GM18861 (cell line): ENCODE measurements around the gene SORCS2.

Source experiments
- ATAC-seq: cut with Tn5 transposase; IDR thresholded peaks from one replicate; pipeline ENCODE4 v1.9.1; 2021; ENCODE audit not compliant: unreplicated experiment

The SORCS2 gene

DNA sequence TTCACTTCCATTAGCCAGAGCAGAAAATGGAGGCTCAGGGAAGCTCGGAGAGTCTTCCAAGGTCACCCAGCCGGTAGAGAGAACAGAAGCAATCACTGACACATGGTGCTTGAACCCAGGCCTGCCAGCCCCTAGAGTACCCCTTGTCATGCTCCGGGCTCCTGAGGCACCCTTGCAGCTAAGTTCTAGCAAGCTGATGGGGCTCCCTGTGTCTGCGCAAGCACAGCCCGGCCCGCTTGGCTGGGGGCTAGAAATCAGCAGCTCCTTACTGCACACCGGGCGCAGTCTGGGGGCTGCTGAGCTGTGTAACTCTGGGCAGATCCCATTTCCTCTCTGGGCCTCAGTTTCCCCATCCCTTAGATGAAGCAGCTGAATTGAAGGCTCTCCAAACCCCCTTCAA, 344.5 kb downstream of the SORCS2 start:
- ATAC-seq: no peak

DNA sequence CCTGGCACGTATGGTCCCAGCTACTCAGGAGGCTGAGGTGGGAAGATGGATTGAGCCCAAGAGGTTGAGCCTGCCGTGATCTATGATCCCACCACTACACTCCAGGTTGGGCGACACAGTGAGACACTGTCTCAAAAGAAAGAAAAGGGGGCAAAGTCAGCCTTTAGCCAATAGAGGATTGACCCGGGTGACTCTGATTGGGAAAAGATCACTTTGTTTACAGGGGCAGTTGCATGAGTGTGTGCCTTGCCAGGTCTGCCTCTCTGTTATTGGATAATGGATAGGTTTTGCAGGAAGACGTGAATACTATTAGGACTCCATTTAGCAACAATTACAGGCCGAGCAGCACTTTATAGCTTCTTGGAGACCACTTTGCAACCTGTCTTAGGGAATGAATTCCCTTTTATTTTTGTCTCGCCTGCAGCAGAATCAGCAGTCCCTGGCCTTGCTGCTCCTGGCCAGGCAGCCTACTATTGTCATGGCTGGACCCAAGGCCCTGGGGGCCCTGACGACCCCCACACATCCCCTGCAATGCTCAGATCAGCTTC, 345.6 kb downstream of the SORCS2 start:
- ATAC-seq: no peak

GRCh38 chr4:7538518-7538917, 346.2 kb downstream of the SORCS2 start:
- no peak for ATAC-seq

GRCh38 chr4:7539186-7539585, 346.8 kb downstream of the SORCS2 start:
- ATAC-seq: no peak

GRCh38 chr4:7539659-7540058, 347.3 kb downstream of the SORCS2 start:
- ATAC-seq: no peak

DNA sequence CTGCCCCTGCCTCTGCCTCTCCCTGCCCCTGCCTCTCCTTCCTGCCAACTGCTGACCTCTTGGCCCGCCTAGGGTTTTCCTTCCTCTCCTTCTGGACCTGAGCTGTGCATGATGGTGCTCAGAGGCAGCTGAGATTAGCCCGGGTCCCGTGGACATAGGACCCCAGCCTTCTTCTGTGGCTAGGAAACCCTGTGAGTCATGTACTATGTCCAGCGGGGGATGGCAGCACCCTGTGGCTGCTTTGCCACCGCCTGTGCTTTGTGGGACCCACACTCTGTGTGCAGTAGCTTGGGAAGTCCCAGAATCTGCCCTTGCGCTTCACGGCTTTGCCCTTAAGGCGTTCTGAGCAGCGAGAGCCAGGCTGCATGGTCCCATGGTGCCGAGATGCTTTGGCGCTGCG, 347.9 kb downstream of the SORCS2 start:
- no peak for ATAC-seq

- ATAC-seq: no peak
Observed at GRCh38 chr4:7540654-7541413, 348.5 kb downstream of the SORCS2 start.

DNA sequence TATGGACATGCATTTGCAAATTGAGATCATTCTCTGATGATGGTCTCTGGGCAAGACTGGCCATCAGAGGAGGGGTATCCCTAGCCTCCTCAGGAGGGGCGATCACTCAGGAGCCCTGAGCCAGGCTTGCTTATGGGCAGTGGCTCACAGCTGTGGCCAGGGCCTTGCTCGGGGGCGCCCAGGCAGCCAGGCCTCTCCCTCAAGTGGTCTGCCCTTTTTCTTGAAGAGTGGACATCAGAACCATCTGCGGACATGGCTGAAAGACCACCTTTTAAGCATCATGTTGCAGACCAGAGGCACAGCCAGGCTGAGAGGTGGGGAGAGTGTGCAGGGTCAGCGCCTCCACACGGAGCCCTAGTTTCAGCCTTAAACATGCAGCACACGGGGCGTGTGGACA, 349.1 kb downstream of the SORCS2 start:
- no peak for ATAC-seq

DNA sequence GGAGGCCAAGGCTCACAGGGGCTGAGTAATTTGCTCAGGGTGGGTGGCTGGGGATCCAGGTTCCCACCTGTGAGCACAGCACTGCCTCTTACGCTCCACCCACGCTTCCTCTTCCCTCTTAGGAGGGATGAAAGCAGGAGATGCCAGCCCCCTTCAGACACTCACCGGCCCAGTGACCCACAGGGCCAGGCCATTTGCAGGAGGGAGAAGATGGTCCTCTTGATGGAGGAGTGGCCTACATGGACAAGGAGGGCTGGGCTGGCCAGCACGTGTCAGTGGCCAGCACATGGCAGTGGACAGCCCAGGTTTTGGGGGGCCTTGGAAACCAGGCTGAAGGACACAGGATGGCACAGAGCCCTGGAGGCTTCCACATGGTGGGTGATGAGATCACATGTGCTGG, 350.4 kb downstream of the SORCS2 start:
- ATAC-seq: no peak

DNA sequence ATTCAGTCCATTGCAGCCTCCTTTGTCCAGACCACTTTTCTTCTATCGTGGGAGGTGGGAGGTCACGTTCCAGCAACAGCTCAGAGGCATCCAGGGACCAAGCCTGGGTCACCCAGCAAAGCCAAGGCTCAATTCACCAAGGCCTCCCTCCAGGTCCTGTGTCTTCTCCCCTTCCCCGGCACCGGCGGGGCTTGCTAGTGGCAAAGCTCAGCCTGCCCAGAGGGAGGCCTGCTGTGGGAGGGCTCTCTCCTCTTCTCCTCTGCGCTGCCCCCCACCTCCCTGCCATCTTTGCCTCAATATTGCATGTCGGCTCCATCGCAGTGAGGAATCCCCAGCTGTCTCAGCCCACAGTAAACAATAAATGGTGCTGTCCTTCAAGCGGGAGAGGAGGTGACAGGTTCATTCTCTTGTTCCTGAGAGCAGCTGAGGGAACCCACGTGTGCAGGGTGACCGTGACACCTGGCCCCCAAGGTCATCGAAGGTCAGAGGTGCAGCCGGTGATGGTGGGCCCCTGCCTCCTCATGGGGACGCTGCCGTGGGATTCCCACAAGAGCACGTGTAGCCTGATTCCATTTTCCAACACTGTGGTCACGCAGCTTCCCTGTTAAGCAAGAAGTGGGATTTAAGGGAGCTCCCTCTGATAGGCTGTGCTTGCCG, 353.9 kb downstream of the SORCS2 start:
- no peak for ATAC-seq

GRCh38 chr4:7546809-7547367, 354.6 kb downstream of the SORCS2 start:
- ATAC-seq: no peak

DNA sequence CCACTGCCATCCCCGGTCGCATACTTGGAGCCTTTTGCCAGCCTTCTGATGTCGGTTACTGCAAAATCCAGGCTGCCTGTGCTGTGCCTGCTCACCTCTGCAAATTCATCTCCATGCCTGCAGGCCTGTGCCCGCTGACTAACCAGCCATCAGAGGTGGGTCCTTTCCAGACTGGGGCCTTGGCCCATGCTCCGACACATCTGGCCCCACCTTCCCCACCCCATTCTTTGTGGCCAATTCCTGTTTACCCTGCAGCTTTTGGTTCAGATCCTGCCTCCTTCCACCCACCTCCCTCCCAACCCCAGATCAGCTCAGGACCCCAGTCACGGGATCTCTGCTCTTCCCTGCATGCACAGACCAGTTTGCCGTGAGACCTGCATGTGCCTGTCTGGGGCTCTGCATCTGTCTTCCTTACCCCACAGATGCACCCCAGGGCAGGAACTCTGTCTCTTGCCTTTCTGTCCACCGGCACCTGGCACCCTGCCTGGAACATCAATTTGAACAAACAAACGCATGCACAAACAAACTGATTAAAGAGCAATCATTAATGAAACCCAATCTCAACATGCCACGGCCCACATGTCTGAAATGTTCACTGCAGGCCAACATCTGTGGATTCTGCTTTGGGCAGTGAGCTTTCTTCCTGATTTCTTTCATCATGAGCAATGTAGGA, 355.2 kb downstream of the SORCS2 start:
- ATAC-seq: no peak

- no peak for ATAC-seq
Observed at GRCh38 chr4:7549866-7550265, 357.5 kb downstream of the SORCS2 start.

DNA sequence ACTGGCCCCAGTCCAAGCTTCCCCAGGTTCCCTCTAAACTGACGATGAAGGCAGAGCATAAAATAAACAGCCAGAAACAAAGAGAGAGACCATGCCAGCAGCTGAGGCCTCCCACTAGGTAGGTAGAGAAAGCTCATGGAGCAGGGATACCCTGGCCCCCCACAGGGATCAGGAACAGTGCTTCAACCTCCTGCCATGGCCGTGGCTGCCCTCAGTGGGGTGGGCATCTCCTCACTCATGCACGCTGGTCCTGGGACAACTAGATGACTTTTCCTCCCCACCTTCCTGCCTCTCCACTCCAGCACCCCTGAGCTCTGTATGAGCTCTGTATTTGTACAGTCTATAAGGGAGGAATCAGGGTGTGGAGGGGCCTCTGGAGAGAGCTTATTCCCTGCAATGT, 360.1 kb downstream of the SORCS2 start:
- ATAC-seq: no peak

DNA sequence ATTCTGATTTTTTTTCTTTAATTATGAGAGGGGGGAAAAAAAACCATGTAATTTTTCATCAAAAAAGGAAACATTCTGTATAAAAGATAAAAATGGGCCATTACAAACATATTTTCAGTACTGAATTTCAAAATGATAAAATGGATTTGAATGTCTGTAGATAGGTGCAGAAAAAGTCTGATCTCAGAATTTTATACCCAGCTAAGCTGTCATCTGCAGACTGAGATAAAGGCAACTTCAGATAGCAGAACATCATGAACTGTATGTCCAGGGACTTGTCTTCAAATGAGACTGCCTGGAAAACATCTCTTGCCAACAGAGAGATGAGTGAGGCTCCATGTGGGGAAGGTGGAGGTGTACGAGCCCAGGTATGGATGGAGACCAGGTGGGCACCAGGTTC, 360.9 kb downstream of the SORCS2 start:
- ATAC-seq: no peak

DNA sequence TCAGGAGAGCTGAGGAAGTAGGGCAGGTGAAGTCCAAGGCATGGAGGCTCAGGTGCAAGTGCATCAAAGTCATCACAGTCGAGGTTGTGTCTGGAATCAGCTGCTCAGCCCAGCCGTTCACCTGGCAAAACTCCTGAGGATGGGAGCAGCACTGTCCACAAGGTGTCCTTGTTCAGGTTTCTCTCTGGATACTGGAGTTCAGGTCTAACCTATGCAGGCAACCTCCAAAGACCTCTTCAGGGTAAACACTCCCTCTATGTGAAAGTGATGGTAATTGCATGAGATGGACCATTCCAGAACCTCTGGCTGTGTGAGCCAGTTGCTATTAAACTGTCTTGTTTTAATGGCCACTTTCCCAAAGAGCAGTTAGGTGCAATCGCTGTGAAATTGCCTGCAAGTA, 362.6 kb downstream of the SORCS2 start:
- ATAC-seq: no peak

DNA sequence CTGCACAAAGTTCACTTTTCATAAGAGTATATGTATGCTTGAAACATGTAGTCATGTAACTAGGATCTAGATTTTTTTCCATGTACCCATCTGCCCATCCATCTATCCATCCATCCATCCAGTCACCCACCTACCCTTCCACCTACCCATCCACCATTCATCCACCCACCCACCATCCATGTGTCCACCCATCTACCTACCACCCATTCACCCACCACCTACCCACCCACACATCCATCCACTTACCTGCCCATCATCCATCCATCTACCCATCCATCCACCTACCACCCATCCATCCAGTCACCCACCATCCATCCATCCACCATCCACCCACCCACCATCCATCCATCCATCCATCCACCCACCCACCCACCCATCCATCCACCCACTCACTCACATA, 364.2 kb downstream of the SORCS2 start:
- no peak for ATAC-seq

GRCh38 chr4:7557456-7557855, 365.1 kb downstream of the SORCS2 start:
- ATAC-seq: no peak

- ATAC-seq: no peak
Observed at GRCh38 chr4:7558436-7558835, 366.1 kb downstream of the SORCS2 start.

- ATAC-seq: no peak
Observed at GRCh38 chr4:7559316-7559715, 367.0 kb downstream of the SORCS2 start.

DNA sequence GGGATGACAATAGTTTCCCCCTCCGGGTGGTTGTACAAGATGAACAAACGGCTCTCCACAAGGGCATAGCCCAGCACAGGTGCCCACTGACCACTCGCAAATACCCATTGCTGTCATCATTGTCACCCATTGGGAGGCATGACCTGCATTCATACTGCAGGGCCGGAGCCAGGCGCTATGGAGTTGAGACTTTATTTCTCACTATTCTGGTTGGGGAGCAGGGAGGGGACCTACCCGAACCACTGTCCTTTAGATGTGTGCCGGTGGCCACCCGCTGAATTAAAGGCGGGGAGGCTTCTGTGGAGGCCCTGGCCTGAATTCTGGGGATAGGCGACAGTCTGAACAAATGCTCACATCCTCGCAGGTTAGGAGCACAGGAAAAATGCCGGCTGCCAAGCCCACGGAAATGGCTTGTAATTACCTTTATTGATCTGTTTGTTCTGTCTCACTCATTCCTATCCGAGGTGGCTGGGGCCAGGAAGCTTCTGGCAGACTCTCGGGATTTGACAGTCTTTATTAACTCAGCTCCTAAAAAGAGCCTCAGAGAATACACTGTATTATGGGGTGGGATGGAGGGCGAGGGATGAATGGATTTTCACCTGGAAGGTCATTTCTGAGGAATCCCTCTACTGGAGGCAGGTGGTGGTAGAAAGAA, 367.5 kb downstream of the SORCS2 start:
- no peak for ATAC-seq
